Activated effector memory CD4-positive, alpha-beta T cell treated with Interleukin-2 at 50 U/mL for 16 hours (primary cell): ENCODE data around the gene ERGIC1.
"Not testable (repeated sequence)": the region's sequence is repeated elsewhere in the genome, so short reads cannot be mapped to it uniquely, and the experiment has no call there.

Experiments used
- DNase-seq: peaks from one replicate; pipeline ENCODE4 v3.0.0-alpha.2; 2020

ERGIC1 gene

GRCh38 chr5:172830275-172830799 is 3.7 kb upstream of the ERGIC1 start:
- DNase-seq, result no peak

- DNase-seq, result no peak
Observed at GRCh38 chr5:172830876-172831662, 3.0 kb upstream of the ERGIC1 start.

GRCh38 chr5:172832383-172833315 is 1.4 kb upstream of the ERGIC1 start:
- no peak for DNase-seq

GRCh38 chr5:172833372-172833685 is 722 bp upstream of the ERGIC1 start:
- DNase-seq, result no peak

GRCh38 chr5:172834415-172835289 is 601 bp downstream of the ERGIC1 start:
- DNase-seq, result no peak

- DNase-seq, result no peak
Observed at GRCh38 chr5:172835290-172835993, 1.4 kb downstream of the ERGIC1 start.

- DNase-seq, result no peak
Observed at GRCh38 chr5:172835994-172836356, 1.9 kb downstream of the ERGIC1 start.

- peak; percentile 42 for DNase-seq
Observed at GRCh38 chr5:172837640-172838039, 3.6 kb downstream of the ERGIC1 start.

- no peak for DNase-seq
Observed at GRCh38 chr5:172838151-172838875, 4.3 kb downstream of the ERGIC1 start.

GRCh38 chr5:172839669-172840431 is 5.8 kb downstream of the ERGIC1 start:
- no peak for DNase-seq

- DNase-seq, result no peak
Observed at GRCh38 chr5:172840432-172841154, 6.5 kb downstream of the ERGIC1 start.

- no peak for DNase-seq
Observed at GRCh38 chr5:172841256-172841655, 7.2 kb downstream of the ERGIC1 start.

GRCh38 chr5:172843825-172844576 is 9.9 kb downstream of the ERGIC1 start:
- no peak for DNase-seq

GRCh38 chr5:172844577-172844838 is 10.5 kb downstream of the ERGIC1 start:
- DNase-seq, result no peak

- DNase-seq, result no peak
Observed at GRCh38 chr5:172845154-172845553, 11.1 kb downstream of the ERGIC1 start.

GRCh38 chr5:172845576-172845975 is 11.5 kb downstream of the ERGIC1 start:
- DNase-seq, result no peak

GRCh38 chr5:172846249-172846648 is 12.2 kb downstream of the ERGIC1 start:
- no peak for DNase-seq

GRCh38 chr5:172846677-172847076 is 12.6 kb downstream of the ERGIC1 start:
- DNase-seq, result no peak

GRCh38 chr5:172847584-172847983 is 13.5 kb downstream of the ERGIC1 start:
- not testable (repeated sequence) for DNase-seq

GRCh38 chr5:172848419-172848818 is 14.4 kb downstream of the ERGIC1 start:
- DNase-seq, result no peak
